Effector memory CD8-positive, alpha-beta T cell (primary cell): ENCODE data around the gene WRAP53.

Experiments
- ATAC-seq: fragments of 150-1000 bp; cut with Tn5 transposase; replicated peaks from 2 replicates; pipeline ENCODE4 v1.10.0; 2021; ENCODE audit warnings: mild to moderate bottlenecking, moderate library complexity
- DNase-seq, 3 experiments: peaks; one replicate each; pipeline ENCODE4 v3.0.0; 2021
- H3K27ac Mint-ChIP-seq, 2 donors: one replicate each; pipeline ENCODE4 v1.8.0; 2022; ENCODE audit warnings: mild to moderate bottlenecking in 2 of 2, mixed read lengths in 2 of 2, moderate library complexity in 2 of 2
- H3K27me3 Mint-ChIP-seq, 2 donors: one replicate each; pipeline ENCODE4 v1.8.0; 2022; ENCODE audit warnings: mixed read lengths in 2 of 2
- H3K36me3 Mint-ChIP-seq: one replicate; pipeline ENCODE4 v1.8.0; 2022; ENCODE audit warnings: mild to moderate bottlenecking, moderate library complexity, mixed read lengths; ENCODE audit not compliant: insufficient read depth
- H3K4me1 Mint-ChIP-seq, 2 donors: one replicate each; pipeline ENCODE4 v1.8.0; 2022; ENCODE audit warnings: low read depth in 2 of 2, mixed read lengths in 2 of 2
- H3K4me3 Mint-ChIP-seq, 2 donors: one replicate each; pipeline ENCODE4 v1.8.0; 2022; ENCODE audit warnings: mild to moderate bottlenecking in 2 of 2, mixed read lengths in 2 of 2, moderate library complexity in 2 of 2
- H3K9me3 Mint-ChIP-seq, 2 donors: one replicate each; pipeline ENCODE4 v1.8.0; 2022; ENCODE audit warnings: mixed read lengths in 2 of 2

WRAP53 gene

DNA sequence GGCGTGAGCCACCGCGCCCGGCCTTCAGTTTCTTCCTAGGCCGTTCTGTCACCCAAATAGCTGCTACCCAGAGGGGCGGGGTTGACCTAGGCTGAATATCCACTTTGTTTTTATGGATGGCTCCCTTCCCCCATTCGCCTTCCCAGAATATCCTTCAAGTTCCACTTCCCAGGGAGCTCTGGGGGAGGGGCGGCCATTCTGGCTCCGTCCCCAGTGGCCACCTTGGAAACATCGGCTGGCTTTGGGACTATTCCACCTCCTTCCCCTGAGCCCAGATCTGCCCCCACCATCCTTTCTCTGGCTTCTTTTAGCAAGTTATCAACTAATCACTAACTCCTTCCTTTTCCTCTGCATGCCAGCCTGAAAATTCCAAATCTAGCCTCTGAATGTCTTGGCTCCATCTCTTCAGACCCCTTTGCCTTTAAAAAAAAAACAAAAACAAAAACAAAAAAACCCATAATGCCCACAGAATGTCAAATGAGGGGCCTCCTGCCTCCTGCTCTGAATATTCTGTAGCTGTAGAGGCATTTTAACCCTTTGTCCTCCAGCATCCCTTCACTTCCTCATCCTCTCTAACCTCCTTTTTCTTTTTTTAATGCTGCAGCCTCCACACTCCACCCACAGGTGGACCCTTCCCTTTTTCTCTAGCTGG, 31.2 kb upstream of the WRAP53 start:
- no peak for DNase-seq
- Mint-ChIP-seq H3K27me3 (peaks cover 16 to 26% of the 10 kb centered on the region in 2 donors), H3K9me3 (no peaks in the 10 kb centered on the region), H3K36me3 (peaks cover 2% of the 10 kb centered on the region), H3K4me3 (no peak overlapping the region), H3K4me1 (no peaks in the 10 kb centered on the region), H3K27ac (no peak overlapping the region)
- no peak for ATAC-seq

GRCh38 chr17:7667656-7668406, 20.4 kb upstream of the WRAP53 start:
- Mint-ChIP-seq H3K4me3 (no peak overlapping the region), H3K27ac (peak overlapping the region in 1 of 2 donors; percentile 44), H3K9me3 (no peaks in the 10 kb centered on the region), H3K4me1 (no peaks in the 10 kb centered on the region), H3K36me3 (peaks cover 48% of the 10 kb centered on the region), H3K27me3 (no peaks in the 10 kb centered on the region)
- ATAC-seq (no peak), DNase-seq (no peak)

- Mint-ChIP-seq H3K27me3 (no peaks in the 10 kb centered on the region), H3K4me1 (no peaks in the 10 kb centered on the region), H3K4me3 (no peak overlapping the region), H3K36me3 (peaks cover 54% of the 10 kb centered on the region), H3K9me3 (peaks cover 0 to 2% of the 10 kb centered on the region in 2 donors), H3K27ac (peak overlapping the region in 1 of 2 donors; percentile 44)
- DNase-seq = no peak
- ATAC-seq = no peak
Measured at GRCh38 chr17:7668482-7668881, 19.8 kb upstream of the WRAP53 start.

- Mint-ChIP-seq H3K36me3 (peaks cover 75% of the 10 kb centered on the region), H3K27ac (no peak overlapping the region), H3K4me3 (no peak overlapping the region), H3K9me3 (peaks cover 0 to 6% of the 10 kb centered on the region in 2 donors), H3K27me3 (no peaks in the 10 kb centered on the region), H3K4me1 (peaks cover 9 to 11% of the 10 kb centered on the region in 2 donors)
- ATAC-seq (no peak), DNase-seq (no peak)
Measured at GRCh38 chr17:7673239-7673638, 15.0 kb upstream of the WRAP53 start.

DNA sequence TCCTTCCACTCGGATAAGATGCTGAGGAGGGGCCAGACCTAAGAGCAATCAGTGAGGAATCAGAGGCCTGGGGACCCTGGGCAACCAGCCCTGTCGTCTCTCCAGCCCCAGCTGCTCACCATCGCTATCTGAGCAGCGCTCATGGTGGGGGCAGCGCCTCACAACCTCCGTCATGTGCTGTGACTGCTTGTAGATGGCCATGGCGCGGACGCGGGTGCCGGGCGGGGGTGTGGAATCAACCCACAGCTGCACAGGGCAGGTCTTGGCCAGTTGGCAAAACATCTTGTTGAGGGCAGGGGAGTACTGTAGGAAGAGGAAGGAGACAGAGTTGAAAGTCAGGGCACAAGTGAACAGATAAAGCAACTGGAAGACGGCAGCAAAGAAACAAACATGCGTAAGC, 13.3 kb upstream of the WRAP53 start:
- DNase-seq = no peak
- Mint-ChIP-seq H3K36me3 (peaks cover 71% of the 10 kb centered on the region), H3K4me1 (peaks cover 11 to 12% of the 10 kb centered on the region in 2 donors), H3K27me3 (no peaks in the 10 kb centered on the region), H3K27ac (no peak overlapping the region), H3K9me3 (peaks cover 0 to 6% of the 10 kb centered on the region in 2 donors), H3K4me3 (no peak overlapping the region)
- no peak for ATAC-seq

DNA sequence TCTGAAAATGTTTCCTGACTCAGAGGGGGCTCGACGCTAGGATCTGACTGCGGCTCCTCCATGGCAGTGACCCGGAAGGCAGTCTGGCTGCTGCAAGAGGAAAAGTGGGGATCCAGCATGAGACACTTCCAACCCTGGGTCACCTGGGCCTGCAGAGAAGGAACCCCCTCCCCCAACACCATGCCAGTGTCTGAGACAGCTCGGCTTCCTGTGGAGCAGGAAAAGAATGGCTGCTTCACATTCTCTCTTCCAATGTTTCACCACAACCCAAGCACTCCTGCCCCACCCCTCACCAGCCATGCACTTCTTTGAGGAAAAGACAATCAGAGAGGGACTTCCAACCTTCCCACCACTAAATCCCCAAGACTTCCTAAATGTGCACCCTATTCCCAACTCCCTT, 11.7 kb upstream of the WRAP53 start:
- Mint-ChIP-seq H3K27ac (peak overlapping the region in 1 of 2 donors; percentile 23), H3K27me3 (no peaks in the 10 kb centered on the region), H3K36me3 (peaks cover 58% of the 10 kb centered on the region), H3K4me3 (no peak overlapping the region), H3K9me3 (peaks cover 0 to 6% of the 10 kb centered on the region in 2 donors), H3K4me1 (peaks cover 11 to 13% of the 10 kb centered on the region in 2 donors)
- ATAC-seq = no peak
- no peak for DNase-seq

GRCh38 chr17:7677388-7678067, 10.7 kb upstream of the WRAP53 start:
- Mint-ChIP-seq H3K4me1 (peaks cover 11 to 13% of the 10 kb centered on the region in 2 donors), H3K27me3 (no peaks in the 10 kb centered on the region), H3K4me3 (no peak overlapping the region), H3K9me3 (peaks cover 0 to 6% of the 10 kb centered on the region in 2 donors), H3K27ac (peak overlapping the region; percentile 3 to 23), H3K36me3 (peaks cover 53% of the 10 kb centered on the region)
- ATAC-seq = no peak
- DNase-seq = no peak

GRCh38 chr17:7684851-7685532, 3.3 kb upstream of the WRAP53 start:
- Mint-ChIP-seq H3K4me1 (peaks cover 23 to 35% of the 10 kb centered on the region in 2 donors), H3K27me3 (no peaks in the 10 kb centered on the region), H3K36me3 (peaks cover 44% of the 10 kb centered on the region), H3K9me3 (no peaks in the 10 kb centered on the region), H3K27ac (peak overlapping the region; percentile 98), H3K4me3 (peak overlapping the region; percentile 82 to 88)
- DNase-seq (no peak), ATAC-seq (no peak)

DNA sequence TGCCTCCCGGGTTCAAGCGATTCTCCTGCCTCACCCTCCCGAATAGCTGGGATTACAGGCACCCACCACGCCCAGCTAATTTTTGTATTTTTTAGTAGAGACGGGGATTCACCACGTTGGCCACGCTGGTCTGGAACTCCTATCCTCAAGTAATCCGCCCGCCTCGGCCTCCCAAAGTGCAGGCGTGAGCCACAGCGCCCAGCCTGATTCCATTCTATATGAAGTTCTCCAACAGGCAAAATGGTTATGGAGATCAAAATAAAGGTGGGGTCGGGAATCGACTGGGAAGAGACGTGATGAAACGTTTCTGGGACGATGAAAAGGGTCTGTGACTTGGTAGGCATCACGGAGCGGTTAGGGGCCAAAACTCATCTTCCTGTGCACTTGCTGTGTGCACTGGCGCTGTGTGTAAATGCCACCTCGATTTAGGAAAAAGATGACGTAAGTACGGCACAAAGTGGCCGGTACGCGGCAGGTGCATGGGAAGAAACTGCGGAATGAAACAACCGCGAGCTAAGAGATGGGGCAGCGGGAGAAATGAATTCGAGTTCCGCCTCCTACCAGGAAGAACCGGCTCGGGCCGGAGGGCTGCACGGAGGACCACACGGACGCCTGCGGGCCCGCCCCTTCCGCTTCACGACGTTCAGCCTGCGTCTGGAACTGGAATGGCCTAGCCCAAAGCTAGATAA, 2.6 kb upstream of the WRAP53 start:
- H3K4me1 Mint-ChIP-seq = peaks cover 25 to 38% of the 10 kb centered on the region in 2 donors
- ATAC-seq = peak; percentile 66
- H3K36me3 Mint-ChIP-seq = peaks cover 46% of the 10 kb centered on the region
- peak; percentile 85 to 89 (median 86) for DNase-seq
- H3K4me3 Mint-ChIP-seq = peak overlapping the region; percentile 82 to 88
- H3K27ac Mint-ChIP-seq = peak overlapping the region; percentile 98
- no peaks in the 10 kb centered on the region for H3K9me3 Mint-ChIP-seq
- H3K27me3 Mint-ChIP-seq = no peaks in the 10 kb centered on the region

DNA sequence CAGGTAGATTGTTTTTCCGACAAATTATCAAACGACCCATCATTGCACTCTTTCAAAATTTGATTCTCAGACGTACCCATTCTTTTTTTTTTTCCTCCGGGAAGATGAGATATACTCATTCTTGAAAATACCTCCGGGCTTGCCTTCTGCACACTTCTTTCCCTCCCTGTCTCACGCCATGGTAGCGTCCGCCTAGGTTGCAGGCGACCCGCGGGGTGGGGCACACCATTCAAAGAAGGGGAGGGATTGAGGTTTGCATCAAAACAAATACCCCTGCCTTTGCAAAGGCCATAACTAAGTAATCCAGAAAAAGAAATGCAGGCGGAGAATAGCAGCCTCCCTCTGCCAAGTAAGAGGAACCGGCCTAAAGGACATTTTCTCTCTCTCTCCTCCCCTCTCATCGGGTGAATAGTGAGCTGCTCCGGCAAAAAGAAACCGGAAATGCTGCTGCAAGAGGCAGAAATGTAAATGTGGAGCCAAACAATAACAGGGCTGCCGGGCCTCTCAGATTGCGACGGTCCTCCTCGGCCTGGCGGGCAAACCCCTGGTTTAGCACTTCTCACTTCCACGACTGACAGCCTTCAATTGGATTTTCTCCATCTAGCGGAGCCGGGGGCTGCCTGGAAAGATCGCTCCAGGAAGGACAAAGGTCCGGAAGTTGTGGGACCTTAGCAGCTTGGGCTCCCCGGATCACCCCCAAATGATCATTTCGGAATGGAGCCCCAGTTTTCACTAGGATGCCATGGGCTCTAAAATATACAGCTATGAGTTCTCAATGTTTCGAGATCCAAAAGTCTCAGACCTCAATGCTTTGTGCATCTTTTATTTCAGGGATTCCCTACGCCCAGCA, 1.8 kb upstream of the WRAP53 start:
- Mint-ChIP-seq H3K36me3 (peaks cover 52% of the 10 kb centered on the region), H3K9me3 (no peaks in the 10 kb centered on the region), H3K4me3 (peak overlapping the region; percentile 82 to 88), H3K4me1 (peaks cover 25 to 38% of the 10 kb centered on the region in 2 donors), H3K27ac (peak overlapping the region; percentile 98), H3K27me3 (no peaks in the 10 kb centered on the region)
- DNase-seq = peak; percentile 76 to 87 (median 78)
- peak; percentile 49 for ATAC-seq

GRCh38 chr17:7687072-7687907, 987 bp upstream of the WRAP53 start, which contains the start of gene TP53:
TSS of gene TP53 (minus strand) at chr17:7687490. CDS start at chr17:7676594, 10,896 bp downstream.
- peaks cover 25 to 38% of the 10 kb centered on the region in 2 donors for H3K4me1 Mint-ChIP-seq
- H3K9me3 Mint-ChIP-seq = no peaks in the 10 kb centered on the region
- peak; percentile 54 for ATAC-seq
- peak within 1 kb of the TSS; percentile 82 to 88 for H3K4me3 Mint-ChIP-seq
- H3K36me3 Mint-ChIP-seq = peaks cover 51% of the 10 kb centered on the region
- peak within 1 kb of the TSS; percentile 98 for H3K27ac Mint-ChIP-seq
- DNase-seq = peak; percentile 84 to 89 (median 87)
- no peaks in the 10 kb centered on the region for H3K27me3 Mint-ChIP-seq
